Measurements from ENCODE around the gene CELF1. TPM values are rescaled to one million over a fixed set of nuclear protein-coding genes. Genes with fewer than 3 reads are reported as not detected.
"Not testable (repeated sequence)": the region's sequence is repeated elsewhere in the genome, so short reads cannot be mapped to it uniquely, and the experiment has no call there.

The CELF1 gene
- total and polyA plus RNA-seq, 2 experiments from 2014 or later = 124 to 233 TPM

GRCh38 chr11:47557004-47557403 is 4.1 kb upstream of the CELF1 start:
- not testable (repeated sequence) for H2AFZ ChIP-seq; H4K20me1 ChIP-seq (replicated peaks; ENCODE audit: insufficient read depth); H3K9me3 Mint-ChIP-seq; H3K36me3 Mint-ChIP-seq (ENCODE audit: low read depth); H3K4me3 Mint-ChIP-seq; H3K27me3 ChIP-seq (ENCODE audit: insufficient read depth); H3K36me3 ChIP-seq (ENCODE audit: insufficient read depth); H3K27ac Mint-ChIP-seq; H3K79me2 ChIP-seq (replicated peaks; ENCODE audit: insufficient read depth); H3K4me3 ChIP-seq; H3K4me2 ChIP-seq; H3K27me3 Mint-ChIP-seq (ENCODE audit: insufficient read depth, low read depth, poor library complexity); H3F3A ChIP-seq (replicated peaks; ENCODE audit: low read depth); ATAC-seq; H3K27ac ChIP-seq (ENCODE audit: low read depth); H3K9me2 ChIP-seq (ENCODE audit: insufficient read depth); DNase-seq (ENCODE audit: low spot score); H3K4me1 ChIP-seq (ENCODE audit: insufficient read depth)
- H3K4me1 Mint-ChIP-seq = peaks cover 13% of the 10 kb centered on the region

DNA sequence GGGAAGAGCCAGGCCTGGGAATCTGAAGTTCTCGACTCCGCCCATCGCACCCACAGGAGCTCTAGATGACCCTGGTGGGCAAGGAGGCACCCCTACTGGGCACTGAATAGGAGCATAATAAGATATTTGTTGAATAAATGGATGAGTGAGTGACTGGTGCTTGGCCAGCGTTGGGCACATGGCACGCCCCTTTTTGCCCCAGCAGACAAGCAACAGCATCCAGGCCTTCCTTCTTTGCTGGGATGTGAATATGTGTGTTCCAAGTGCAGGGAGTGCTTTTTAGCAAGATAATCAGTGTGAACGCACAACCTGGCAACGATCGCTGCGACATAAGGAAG is 443 bp upstream of the CELF1 start:
- peak; percentile 49 for ATAC-seq
- Histone ChIP-seq H2AFZ (peak overlapping the region; percentile 92), H3K36me3 (ENCODE audit: insufficient read depth) (no peaks in the 10 kb centered on the region), H3K27me3 (ENCODE audit: insufficient read depth) (no peaks in the 10 kb centered on the region), H3K79me2 (replicated peaks; ENCODE audit: insufficient read depth) (peaks cover 44% of the 10 kb centered on the region), H3K27ac (ENCODE audit: low read depth) (peak overlapping the region; percentile 79; the same call in 1 of the 2 replicates), H4K20me1 (replicated peaks; ENCODE audit: insufficient read depth) (peaks cover 31% of the 10 kb centered on the region), H3K4me2 (peak overlapping the region; percentile 86), H3K9me2 (ENCODE audit: insufficient read depth) (no peaks in the 10 kb centered on the region), H3K4me3 (peak overlapping the region; percentile 99), H3F3A (replicated peaks; ENCODE audit: low read depth) (0 out of 2 replicates have a peak, but pooled peaks cover 3% of the 10 kb centered on the region), H3K4me1 (ENCODE audit: insufficient read depth) (peaks cover 21% of the 10 kb centered on the region)
- H3K36me3 Mint-ChIP-seq (ENCODE audit: low read depth) = peaks cover 22% of the 10 kb centered on the region
- peak overlapping the region; percentile 95 for H3K27ac Mint-ChIP-seq
- no peak for DNase-seq (ENCODE audit: low spot score)
- no peaks in the 10 kb centered on the region for H3K9me3 Mint-ChIP-seq
- H3K4me3 Mint-ChIP-seq = peak overlapping the region; percentile 80
- peaks cover 7% of the 10 kb centered on the region for H3K27me3 Mint-ChIP-seq (ENCODE audit: insufficient read depth, low read depth, poor library complexity)
- H3K4me1 Mint-ChIP-seq = peaks cover 29% of the 10 kb centered on the region
- TF ChIP-seq ZNF331 (CRISPR knock-in tag; IDR thresholded peaks at IDR 0.05; ENCODE audit: low read depth) = no peak
- no peak for TF ChIP-seq NANOG (IDR thresholded peaks at IDR 0.05; ENCODE audit: borderline replicate concordance)
- TF ChIP-seq, protein P1, sequence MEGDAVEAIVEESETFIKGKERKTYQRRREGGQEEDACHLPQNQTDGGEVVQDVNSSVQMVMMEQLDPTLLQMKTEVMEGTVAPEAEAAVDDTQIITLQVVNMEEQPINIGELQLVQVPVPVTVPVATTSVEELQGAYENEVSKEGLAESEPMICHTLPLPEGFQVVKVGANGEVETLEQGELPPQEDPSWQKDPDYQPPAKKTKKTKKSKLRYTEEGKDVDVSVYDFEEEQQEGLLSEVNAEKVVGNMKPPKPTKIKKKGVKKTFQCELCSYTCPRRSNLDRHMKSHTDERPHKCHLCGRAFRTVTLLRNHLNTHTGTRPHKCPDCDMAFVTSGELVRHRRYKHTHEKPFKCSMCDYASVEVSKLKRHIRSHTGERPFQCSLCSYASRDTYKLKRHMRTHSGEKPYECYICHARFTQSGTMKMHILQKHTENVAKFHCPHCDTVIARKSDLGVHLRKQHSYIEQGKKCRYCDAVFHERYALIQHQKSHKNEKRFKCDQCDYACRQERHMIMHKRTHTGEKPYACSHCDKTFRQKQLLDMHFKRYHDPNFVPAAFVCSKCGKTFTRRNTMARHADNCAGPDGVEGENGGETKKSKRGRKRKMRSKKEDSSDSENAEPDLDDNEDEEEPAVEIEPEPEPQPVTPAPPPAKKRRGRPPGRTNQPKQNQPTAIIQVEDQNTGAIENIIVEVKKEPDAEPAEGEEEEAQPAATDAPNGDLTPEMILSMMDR (conservative IDR thresholded peaks at IDR 0.05; ENCODE audit: low read depth in 2 of 2) = no peak
- TF ChIP-seq ZNF462 (CRISPR knock-in tag; IDR thresholded peaks at IDR 0.05) = no peak
- TF ChIP-seq CREB1 (CRISPR knock-in tag; IDR thresholded peaks at IDR 0.05; ENCODE audit: low read depth) = no peak
- TF ChIP-seq ETS1 (IDR thresholded peaks at IDR 0.05) = no peak
- TF ChIP-seq POLR2AphosphoS5 (IDR thresholded peaks at IDR 0.05; ENCODE audit: low read depth) = no peak
- no peak for TF ChIP-seq EZH2phosphoT487 (IDR thresholded peaks at IDR 0.05; ENCODE audit: unreplicated experiment)
- no peak for TF ChIP-seq EZH2 (IDR thresholded peaks at IDR 0.05; ENCODE audit: low read depth, unreplicated experiment)
- TF ChIP-seq REST (IDR thresholded peaks at IDR 0.05; ENCODE audit: unreplicated experiment) = no peak

All from GM23338 (cell line).